Measurements from ENCODE around the gene HMGXB3.

Gene HMGXB3

GRCh38 chr5:150085950-150086715 lies 85.6 kb downstream of the HMGXB3 start, which contains the start of gene CSF1R:
CSF1R (minus strand) TSS chr5:150086554; CDS start chr5:150086427, 127 bp downstream.
- no peak for DNase-seq (ENCODE audit: low spot score)

GRCh38 chr5:150092159-150092787 lies 91.7 kb downstream of the HMGXB3 start:
- no peak for DNase-seq (ENCODE audit: low spot score)

DNA sequence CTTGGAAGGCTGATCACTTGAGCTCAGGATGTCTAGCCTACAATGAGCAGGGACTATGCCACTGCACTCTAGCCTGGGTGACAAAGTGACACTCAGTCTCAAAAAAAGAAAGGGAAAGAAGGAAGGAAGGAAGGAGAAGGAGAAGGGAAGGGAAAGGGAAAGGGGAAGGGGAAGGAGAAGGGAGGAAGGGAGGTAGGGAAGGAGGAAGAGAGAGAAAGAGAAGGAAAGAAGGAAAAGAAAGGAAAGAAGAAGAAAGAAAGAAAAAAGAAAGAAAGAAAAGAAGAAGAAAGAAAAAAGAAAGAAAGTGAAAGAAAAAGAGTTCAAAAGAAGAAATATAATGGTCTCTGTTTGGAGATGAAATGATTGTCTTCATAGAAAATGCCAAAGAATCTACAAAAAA lies 96.6 kb downstream of the HMGXB3 start:
- no peak for DNase-seq (ENCODE audit: low spot score)

- no peak for DNase-seq (ENCODE audit: low spot score)
Measured at GRCh38 chr5:150101023-150101422, 100.5 kb downstream of the HMGXB3 start.
